GM12891 (cell line): ENCODE measurements around the gene IL20RA.

Source experiments
- PAX5 ChIP-seq: IDR thresholded peaks from 2 replicates; pipeline ENCODE4 v1.6.1; 2011; ENCODE audit warnings: low read length, moderate library complexity, mild to moderate bottlenecking; ENCODE audit not compliant: insufficient read depth, severe bottlenecking
- POLR2A ChIP-seq: IDR thresholded peaks from 2 replicates; pipeline ENCODE4 v1.6.1; 2011; ENCODE audit warnings: low read depth, low read length, control low read depth
- POLR2AphosphoS5 ChIP-seq: IDR thresholded peaks from 2 replicates; pipeline ENCODE4 v1.6.1; 2011; ENCODE audit warnings: low read depth, low read length, control low read depth
- POU2F2 ChIP-seq: IDR thresholded peaks from 2 replicates; pipeline ENCODE4 v1.6.1; 2011; ENCODE audit warnings: low read depth, mild to moderate bottlenecking, control low read depth, low read length, moderate library complexity
- SPI1 ChIP-seq: IDR thresholded peaks from 2 replicates; pipeline ENCODE4 v1.6.1; 2011; ENCODE audit warnings: low read depth, low read length, control low read depth
- TAF1 ChIP-seq: IDR thresholded peaks from 2 replicates; pipeline ENCODE4 v1.6.1; 2011; ENCODE audit warnings: low read depth, low read length, control low read depth

- no peak for TF ChIP-seq SPI1
- TF ChIP-seq POLR2A, result no peak
- no peak for TF ChIP-seq POLR2AphosphoS5
- TF ChIP-seq TAF1, result no peak
- no peak for TF ChIP-seq POU2F2
- TF ChIP-seq PAX5, result no peak
Measured at GRCh38 chr6:137000825-137001224, 43.9 kb downstream of the IL20RA start.
